Sigmoid colon (tissue), 7 donors: ENCODE measurements around the gene TAP2. TPM values are rescaled to one million over a fixed set of nuclear protein-coding genes. Genes with fewer than 3 reads are reported as not detected.

ENCODE experiments used
- DNase-seq: peaks from one replicate; pipeline ENCODE4 v3.0.0-alpha.2; 2019
- H3K27ac ChIP-seq, 4 donors: fragments of 200-600 bp; sonication (generic); one replicate each; pipeline ENCODE4 v1.5.1; 2016 to 2019; ENCODE audit warnings: mild to moderate bottlenecking in 1 of 4
- H3K27me3 ChIP-seq, 3 donors: fragments of 200-600 bp; sonication (generic); one replicate each; pipeline ENCODE4 v1.5.1; 2019; ENCODE audit warnings: mild to moderate bottlenecking in 1 of 3
- H3K36me3 ChIP-seq, 4 donors: fragments of 200-600 bp; sonication (generic); one replicate each; pipeline ENCODE4 v1.5.1; 2016 to 2019
- H3K4me1 ChIP-seq, 4 donors: fragments of 200-600 bp; sonication (generic); one replicate each; pipeline ENCODE4 v1.5.1; 2017 to 2019
- H3K4me3 ChIP-seq, 4 donors: fragments of 200-600 bp; sonication (generic); one replicate each; pipeline ENCODE4 v1.5.1; 2017 to 2019; ENCODE audit warnings: mild to moderate bottlenecking in 2 of 4, moderate library complexity in 1 of 4
- H3K9me3 ChIP-seq, 4 donors: fragments of 200-600 bp in 3 of 4; sonication (generic) in 3 of 4; one replicate each; pipeline versions ENCODE4 v1.5.1 to v1.6.1; 2013 to 2019
- EP300 ChIP-seq, 4 donors: sonication (generic); formaldehyde crosslinking; IDR thresholded peaks; one replicate each; pipeline ENCODE4 v1.6.1; 2017; ENCODE audit warnings: antibody characterized with exemption in 4 of 4
- POLR2A ChIP-seq, 2 donors: fragments of 450-650 bp; IDR thresholded peaks; one replicate each; pipeline ENCODE4 v1.6.1; 2016; ENCODE audit warnings: antibody characterized with exemption in 2 of 2, mild to moderate bottlenecking in 2 of 2, moderate library complexity in 2 of 2
- POLR2AphosphoS5 ChIP-seq, 4 donors: sonication (generic); formaldehyde crosslinking; IDR thresholded peaks; one replicate each; pipeline ENCODE4 v1.6.1; 2017; ENCODE audit warnings: antibody characterized with exemption in 4 of 4
- WGBS, 2 donors: extraction: QIAGEN DNeasy Blood & Tissue Kit; methylation state at CpG; one replicate each; pipeline ENCODE4 v1.1.7; 2013; 5-methylcytosine and 5-hydroxymethylcytosine counted together
- intact Hi-C: fragments of 100-400 bp; cut with DNase I; formaldehyde crosslinking; loops from one replicate; pipeline ENCODE4 v1.15.1; 2023
- polyA plus RNA-seq, 3 donors: library from polyadenylated mRNA; stranded (reverse); fragments of 200-250 nt; gene quantifications; one replicate each; pipeline ENCODE4 v1.2.3, GENCODE V29; 2013
- total RNA-seq, 4 donors: library from RNA; depleted of rRNA; stranded (reverse); fragments of >200 nt; gene quantifications; one replicate each; pipeline ENCODE4 v1.1.0, GENCODE V29; 2016
- TF ChIP-seq, protein P1 (sequence below), 4 experiments: fragments of 450-650 bp in 3 of 4; fragments of 200-600 bp in 1 of 4; IDR thresholded peaks; one replicate each; pipeline ENCODE4 v1.5.1; 2016 to 2019; ENCODE audit warnings: antibody characterized with exemption in 4 of 4, mild to moderate bottlenecking in 3 of 4, moderate library complexity in 2 of 4
- donor health status: healthy with polysubstance abuse.
- donor health status: Bipolar disorder and iron deficiency.
- donor health status: healthy.

TAP2 gene
- total and polyA plus RNA-seq, 7 donors: 2.4 to 54.5 (median 6.1) TPM

DNA sequence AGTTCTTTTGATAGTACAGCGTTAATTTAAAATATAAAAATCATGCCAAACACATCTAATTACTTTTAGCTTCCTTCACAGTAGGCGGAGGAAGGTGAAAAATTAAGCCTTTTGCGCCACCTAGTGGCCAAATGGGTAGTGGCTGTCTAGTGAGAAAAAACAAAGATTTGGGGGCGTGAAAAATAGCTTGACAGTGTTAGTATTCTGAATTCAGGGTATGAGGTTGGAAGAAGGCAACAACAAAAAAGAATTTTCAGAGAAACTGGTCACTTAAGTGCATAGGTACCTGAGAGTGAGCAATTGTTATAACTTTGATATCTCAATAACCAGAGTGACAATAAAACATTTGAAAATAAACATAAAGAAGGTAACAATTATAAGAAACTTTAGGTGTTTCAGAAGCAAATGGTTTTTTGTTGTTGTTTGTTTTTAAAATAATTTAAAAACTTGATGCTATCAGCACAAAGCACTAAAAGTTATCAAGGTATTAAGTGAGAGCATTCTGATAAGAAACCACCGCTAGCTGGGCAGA, 29.8 kb upstream of the TAP2 start:
- intact Hi-C loops: loop anchor here (1.0 to 5.0 kb wide), 2 partner anchors 30 to 456 kb away; partner anchors contain the start of gene TAP2
- Histone ChIP-seq H3K27ac (no peak overlapping the region), H3K4me1 (no peaks in the 10 kb centered on the region), H3K36me3 (no peaks in the 10 kb centered on the region), H3K9me3 (no peaks in the 10 kb centered on the region), H3K4me3 (no peak overlapping the region), H3K27me3 (no peaks in the 10 kb centered on the region)
- 7 to 13% methylated on average over 5 of the region's 5 CpGs for WGBS, 2 donors
- DNase-seq: peak; percentile 87
- TF ChIP-seq POLR2A (IDR thresholded peaks at IDR 0.05) (no peak), EP300 (IDR thresholded peaks at IDR 0.05) (no peak), POLR2AphosphoS5 (IDR thresholded peaks at IDR 0.05) (no peak)
- TF ChIP-seq, protein P1, sequence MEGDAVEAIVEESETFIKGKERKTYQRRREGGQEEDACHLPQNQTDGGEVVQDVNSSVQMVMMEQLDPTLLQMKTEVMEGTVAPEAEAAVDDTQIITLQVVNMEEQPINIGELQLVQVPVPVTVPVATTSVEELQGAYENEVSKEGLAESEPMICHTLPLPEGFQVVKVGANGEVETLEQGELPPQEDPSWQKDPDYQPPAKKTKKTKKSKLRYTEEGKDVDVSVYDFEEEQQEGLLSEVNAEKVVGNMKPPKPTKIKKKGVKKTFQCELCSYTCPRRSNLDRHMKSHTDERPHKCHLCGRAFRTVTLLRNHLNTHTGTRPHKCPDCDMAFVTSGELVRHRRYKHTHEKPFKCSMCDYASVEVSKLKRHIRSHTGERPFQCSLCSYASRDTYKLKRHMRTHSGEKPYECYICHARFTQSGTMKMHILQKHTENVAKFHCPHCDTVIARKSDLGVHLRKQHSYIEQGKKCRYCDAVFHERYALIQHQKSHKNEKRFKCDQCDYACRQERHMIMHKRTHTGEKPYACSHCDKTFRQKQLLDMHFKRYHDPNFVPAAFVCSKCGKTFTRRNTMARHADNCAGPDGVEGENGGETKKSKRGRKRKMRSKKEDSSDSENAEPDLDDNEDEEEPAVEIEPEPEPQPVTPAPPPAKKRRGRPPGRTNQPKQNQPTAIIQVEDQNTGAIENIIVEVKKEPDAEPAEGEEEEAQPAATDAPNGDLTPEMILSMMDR (IDR thresholded peaks at IDR 0.05): peak; percentile 77 to 95 (median 90)

DNA sequence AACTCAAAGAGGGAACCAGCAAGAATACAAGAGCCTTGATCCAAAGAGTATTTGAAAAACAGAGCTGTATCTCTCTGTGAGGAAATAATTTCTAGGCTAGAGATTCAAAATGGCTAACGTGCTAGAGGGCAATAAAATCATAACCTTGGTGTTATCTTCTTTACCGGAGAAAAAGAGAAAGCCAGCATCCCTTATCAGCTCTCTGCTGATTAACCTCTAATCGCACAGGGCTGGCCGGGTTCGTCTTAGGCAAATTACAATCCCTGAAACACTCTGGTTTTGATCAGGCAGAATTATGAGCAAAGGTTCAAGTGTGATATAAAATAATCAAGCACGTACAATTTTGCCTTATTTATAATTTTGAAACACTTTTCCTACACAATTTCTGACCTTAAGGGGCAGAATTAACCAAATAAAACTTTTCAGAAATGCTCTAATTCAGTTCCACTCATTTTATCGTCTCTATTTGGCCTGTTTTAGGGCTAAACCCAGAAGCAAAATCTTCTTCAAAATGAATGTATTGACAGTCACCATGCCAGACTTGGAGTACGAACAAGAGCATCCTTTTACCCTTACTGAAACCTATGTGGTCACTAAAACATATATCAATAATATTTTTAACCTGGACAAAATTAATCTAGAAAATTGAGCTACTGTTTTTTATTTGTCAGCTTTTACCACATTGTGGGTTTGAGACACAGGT, 29.2 kb upstream of the TAP2 start:
- WGBS, 2 donors: 19 to 50% methylated on average over 8 of the region's 8 CpGs
- TF ChIP-seq EP300 (IDR thresholded peaks at IDR 0.05) (no peak), POLR2AphosphoS5 (IDR thresholded peaks at IDR 0.05) (no peak), POLR2A (IDR thresholded peaks at IDR 0.05) (no peak)
- TF ChIP-seq, protein P1 (IDR thresholded peaks at IDR 0.05): no peak
- intact Hi-C loops: loop anchor here (1.0 to 5.0 kb wide), 2 partner anchors 29 to 455 kb away; partner anchors contain the start of gene TAP2
- Histone ChIP-seq H3K27ac (no peak overlapping the region), H3K27me3 (no peaks in the 10 kb centered on the region), H3K9me3 (no peaks in the 10 kb centered on the region), H3K36me3 (no peaks in the 10 kb centered on the region), H3K4me3 (no peak overlapping the region), H3K4me1 (no peaks in the 10 kb centered on the region)
- DNase-seq: no peak

DNA sequence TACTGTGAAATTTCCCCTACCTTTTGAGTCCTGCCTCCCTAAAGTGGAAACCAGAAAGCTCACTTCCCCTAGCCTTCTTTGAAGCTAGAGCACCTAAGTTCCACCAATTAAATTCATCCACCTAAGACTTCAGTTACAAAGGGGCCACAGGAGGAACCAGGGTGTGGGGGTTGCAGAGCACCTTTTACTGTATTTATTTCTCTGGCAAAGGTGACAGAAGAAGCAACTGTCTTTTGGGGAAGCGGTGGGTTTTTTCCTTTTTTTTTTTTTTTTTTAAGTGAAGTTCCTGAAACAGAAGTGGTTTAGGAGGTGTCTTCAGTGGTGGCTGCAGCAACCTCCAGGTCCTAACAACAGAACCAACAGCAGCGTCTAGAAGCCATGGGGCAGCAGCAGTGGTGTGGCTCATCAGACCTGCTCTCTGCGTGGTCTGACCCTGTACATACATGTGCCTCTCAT, 28.5 kb upstream of the TAP2 start:
- no peak for DNase-seq
- TF ChIP-seq POLR2AphosphoS5 (IDR thresholded peaks at IDR 0.05) (no peak), POLR2A (IDR thresholded peaks at IDR 0.05) (no peak), EP300 (IDR thresholded peaks at IDR 0.05) (no peak)
- TF ChIP-seq, protein P1 (IDR thresholded peaks at IDR 0.05): no peak

DNA sequence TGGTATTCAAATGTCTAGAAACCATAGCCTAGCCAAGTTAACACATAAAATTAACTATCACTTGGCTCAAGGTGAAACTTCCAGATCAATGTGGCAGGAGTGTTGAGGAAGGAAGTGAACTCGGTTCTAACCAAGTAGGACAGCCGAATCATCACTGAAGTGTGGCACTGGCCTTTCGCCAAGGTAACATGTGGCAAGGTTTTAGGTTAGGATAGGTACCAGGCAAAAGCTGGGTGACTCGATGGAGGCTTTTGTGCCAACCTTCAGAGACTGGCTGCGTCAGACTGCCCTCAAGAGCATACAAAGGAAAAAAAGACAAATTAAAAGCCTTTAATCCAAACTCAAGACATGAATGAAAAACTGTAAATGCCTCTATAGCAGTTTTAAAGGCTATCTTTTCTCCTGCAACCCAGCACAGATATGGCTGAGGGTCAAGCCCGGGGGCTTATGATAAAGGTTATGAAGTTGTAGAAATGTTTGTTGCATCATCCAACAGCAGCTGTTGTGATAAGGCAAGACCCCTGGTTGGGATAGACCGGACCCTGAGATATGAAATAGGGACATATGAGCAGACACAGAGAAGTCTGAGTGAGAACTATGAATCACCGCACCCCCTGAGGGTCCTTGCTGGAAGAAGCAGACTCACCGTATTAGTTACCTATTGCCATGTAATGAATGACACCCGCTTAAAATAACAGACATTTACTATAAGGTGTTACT, 27.3 kb upstream of the TAP2 start:
- intact Hi-C loops: loop anchor here (5.0 kb wide), 1 partner anchor 454 kb away; no protein-coding TSS in a partner anchor
- no peaks in the 10 kb centered on the region for H3K4me1 ChIP-seq

More for the DNA sequence above, 28.5 kb upstream of the TAP2 start:
- Histone ChIP-seq H3K27me3 (no peaks in the 10 kb centered on the region), H3K27ac (no peak overlapping the region), H3K9me3 (no peaks in the 10 kb centered on the region), H3K4me3 (no peak overlapping the region), H3K36me3 (no peaks in the 10 kb centered on the region), H3K4me1 (no peaks in the 10 kb centered on the region)
- 46 to 62% methylated on average over 3 of the region's 3 CpGs for WGBS, 2 donors
- intact Hi-C loops: loop anchor here (5.0 kb wide), 1 partner anchor 455 kb away; no protein-coding TSS in a partner anchor

More for the DNA sequence above, 27.3 kb upstream of the TAP2 start:
- Histone ChIP-seq H3K9me3 (no peaks in the 10 kb centered on the region), H3K27ac (no peak overlapping the region), H3K4me3 (no peak overlapping the region), H3K36me3 (no peaks in the 10 kb centered on the region), H3K27me3 (no peaks in the 10 kb centered on the region)
- no peak for TF ChIP-seq POLR2AphosphoS5 (IDR thresholded peaks at IDR 0.05)
- no peak for TF ChIP-seq EP300 (IDR thresholded peaks at IDR 0.05)
- TF ChIP-seq, protein P1 (IDR thresholded peaks at IDR 0.05): no peak
- TF ChIP-seq POLR2A (IDR thresholded peaks at IDR 0.05): no peak
- DNase-seq: no peak
- 72 to 75% methylated on average over 10 of the region's 10 CpGs for WGBS, 2 donors
